ENCODE results near the gene ZBTB40.

The ZBTB40 gene

DNA sequence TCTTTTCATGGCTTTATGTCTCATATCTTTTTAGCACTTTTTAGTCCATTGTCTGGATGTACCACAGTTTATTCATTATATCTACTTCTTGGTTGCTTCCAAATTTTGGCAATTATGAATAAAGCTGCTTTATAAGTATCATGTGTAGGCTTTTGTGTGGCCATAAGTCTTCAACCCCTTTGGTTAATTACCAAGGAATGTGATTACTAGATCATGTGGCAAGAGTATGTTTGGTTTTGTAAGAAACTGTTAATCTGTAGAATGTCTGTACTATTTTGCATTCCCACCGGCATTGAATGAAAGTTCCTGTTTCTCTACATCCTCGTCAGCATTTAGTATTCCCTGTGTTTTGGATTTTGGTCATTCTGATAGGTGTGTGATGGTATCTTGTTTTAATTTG lies 31.5 kb downstream of the ZBTB40 start:
- TF ChIP-seq SPI1 (IDR thresholded peaks at IDR 0.05; ENCODE audit: low read depth, low read length) = no peak
- no peak for TF ChIP-seq POLR2AphosphoS5 (IDR thresholded peaks at IDR 0.05; ENCODE audit: low read depth, low read length)
- TF ChIP-seq POLR2A (IDR thresholded peaks at IDR 0.05; ENCODE audit: low read depth, low read length) = no peak
- no peak for TF ChIP-seq TAF1 (IDR thresholded peaks at IDR 0.05; ENCODE audit: low read depth, low read length)
- no peak for TF ChIP-seq POU2F2 (IDR thresholded peaks at IDR 0.05; ENCODE audit: low read depth, low read length)
- TF ChIP-seq PAX5 (IDR thresholded peaks at IDR 0.05; ENCODE audit: insufficient read depth, low read length, severe bottlenecking) = no peak
- FAIRE-seq (no peak), DNase-seq (ENCODE audit: insufficient read length, low spot score) (no peak)

DNA sequence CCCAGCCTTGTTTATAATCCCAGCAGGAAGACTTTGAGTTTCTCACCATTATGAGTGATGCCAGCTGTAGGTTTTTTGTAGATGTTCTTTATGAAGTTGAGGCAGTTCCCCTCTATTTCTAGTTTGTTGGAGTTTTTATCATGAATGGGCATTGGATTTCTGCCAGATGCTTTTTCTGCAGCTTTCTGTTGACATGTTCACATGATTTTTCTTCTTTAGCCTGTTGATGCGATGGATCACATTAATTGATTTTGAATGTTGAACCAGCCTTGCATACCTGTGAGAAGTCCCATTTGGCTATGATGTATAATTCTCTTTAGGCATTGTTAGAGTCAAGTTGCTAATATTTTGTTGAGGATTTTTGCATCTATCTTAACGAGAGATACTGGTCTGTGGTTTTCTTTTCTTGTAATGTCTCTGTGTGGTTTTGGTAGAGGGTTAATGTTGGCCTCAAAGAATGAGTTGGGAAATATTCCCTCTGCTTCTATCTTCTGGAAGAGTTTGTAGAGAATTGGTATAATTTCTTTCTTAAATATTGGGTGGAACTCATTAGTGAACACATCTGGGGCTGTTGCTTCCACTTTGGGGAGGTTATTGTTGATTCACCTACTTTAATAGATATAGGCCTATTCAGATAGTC lies 33.2 kb downstream of the ZBTB40 start:
- TF ChIP-seq POLR2A (IDR thresholded peaks at IDR 0.05; ENCODE audit: low read depth, low read length) = no peak
- no peak for TF ChIP-seq TAF1 (IDR thresholded peaks at IDR 0.05; ENCODE audit: low read depth, low read length)
- TF ChIP-seq POLR2AphosphoS5 (IDR thresholded peaks at IDR 0.05; ENCODE audit: low read depth, low read length) = no peak
- no peak for TF ChIP-seq POU2F2 (IDR thresholded peaks at IDR 0.05; ENCODE audit: low read depth, low read length)
- DNase-seq (ENCODE audit: insufficient read length, low spot score) (no peak), FAIRE-seq (no peak)

DNA sequence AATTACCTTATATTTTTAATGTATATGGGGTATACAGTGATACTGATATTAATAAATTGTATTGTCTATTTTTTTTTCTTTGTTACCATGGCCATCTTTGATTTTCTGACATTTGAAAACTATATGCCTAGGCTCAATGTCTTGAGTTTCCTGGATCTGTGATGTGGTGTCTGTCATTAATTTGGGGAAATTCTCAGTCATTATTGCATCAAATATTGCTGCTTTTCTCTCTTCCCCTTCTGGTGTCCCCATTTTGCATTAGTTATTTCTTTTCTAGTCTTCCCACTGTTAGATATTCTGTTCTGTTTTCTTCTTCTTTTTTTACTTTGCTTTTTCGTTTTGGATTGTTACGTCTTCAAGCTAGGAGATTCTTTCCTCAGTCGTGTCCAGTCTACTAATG lies 33.8 kb downstream of the ZBTB40 start:
- DNase-seq (ENCODE audit: insufficient read length, low spot score) = no peak
- TF ChIP-seq SPI1 (IDR thresholded peaks at IDR 0.05; ENCODE audit: low read depth, low read length) (no peak), POLR2AphosphoS5 (IDR thresholded peaks at IDR 0.05; ENCODE audit: low read depth, low read length) (no peak), POLR2A (IDR thresholded peaks at IDR 0.05; ENCODE audit: low read depth, low read length) (no peak), TAF1 (IDR thresholded peaks at IDR 0.05; ENCODE audit: low read depth, low read length) (no peak), PAX5 (IDR thresholded peaks at IDR 0.05; ENCODE audit: insufficient read depth, low read length, severe bottlenecking) (no peak), POU2F2 (IDR thresholded peaks at IDR 0.05; ENCODE audit: low read depth, low read length) (no peak)
- FAIRE-seq = no peak

DNA sequence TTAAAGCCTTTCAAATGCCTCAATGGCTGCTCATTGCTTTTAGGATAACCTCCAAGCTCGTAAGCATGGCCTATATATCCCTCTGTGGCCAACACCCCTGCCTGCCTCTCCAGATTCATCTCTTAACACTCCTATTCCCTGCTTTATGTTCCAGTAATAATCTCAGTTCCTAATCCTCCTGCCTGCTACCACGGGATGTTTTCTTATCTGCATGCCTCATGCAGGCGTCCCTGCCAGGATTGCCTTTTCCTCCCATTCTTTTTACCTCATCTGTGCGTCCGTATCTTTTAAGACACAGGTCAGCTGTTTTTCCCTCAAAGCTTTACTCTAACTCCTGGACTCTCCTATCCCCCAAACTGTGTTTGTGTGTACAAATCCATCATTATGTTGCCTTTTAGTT lies 36.1 kb downstream of the ZBTB40 start:
- TF ChIP-seq SPI1 (IDR thresholded peaks at IDR 0.05; ENCODE audit: low read depth, low read length) (no peak), POLR2A (IDR thresholded peaks at IDR 0.05; ENCODE audit: low read depth, low read length) (no peak), POU2F2 (IDR thresholded peaks at IDR 0.05; ENCODE audit: low read depth, low read length) (no peak), PAX5 (IDR thresholded peaks at IDR 0.05; ENCODE audit: insufficient read depth, low read length, severe bottlenecking) (no peak), POLR2AphosphoS5 (IDR thresholded peaks at IDR 0.05; ENCODE audit: low read depth, low read length) (no peak), TAF1 (IDR thresholded peaks at IDR 0.05; ENCODE audit: low read depth, low read length) (no peak)
- FAIRE-seq (no peak), DNase-seq (ENCODE audit: insufficient read length, low spot score) (no peak)

DNA sequence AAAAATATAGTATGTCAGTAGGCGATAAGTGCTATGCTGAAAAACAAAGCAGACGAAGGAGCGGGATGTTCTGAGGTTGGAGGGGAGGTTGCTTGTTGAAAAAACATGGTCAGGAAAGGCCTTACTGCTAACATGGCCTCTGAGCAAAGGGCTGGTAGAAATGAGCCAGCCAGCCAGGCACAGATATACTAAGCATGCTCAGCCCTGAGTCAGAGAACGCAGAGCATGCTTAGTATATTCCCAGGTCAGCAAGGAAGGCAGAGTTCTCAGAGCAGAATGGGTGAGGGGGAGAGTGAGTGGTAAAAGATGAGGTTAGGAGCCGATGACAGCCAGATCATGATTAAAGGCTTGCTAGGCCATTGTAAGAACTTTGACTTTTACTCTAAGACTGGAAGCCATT lies 36.7 kb downstream of the ZBTB40 start:
- TF ChIP-seq POLR2AphosphoS5 (IDR thresholded peaks at IDR 0.05; ENCODE audit: low read depth, low read length) = no peak
- TF ChIP-seq PAX5 (IDR thresholded peaks at IDR 0.05; ENCODE audit: insufficient read depth, low read length, severe bottlenecking) = no peak
- no peak for TF ChIP-seq POU2F2 (IDR thresholded peaks at IDR 0.05; ENCODE audit: low read depth, low read length)
- TF ChIP-seq TAF1 (IDR thresholded peaks at IDR 0.05; ENCODE audit: low read depth, low read length) = no peak
- TF ChIP-seq SPI1 (IDR thresholded peaks at IDR 0.05; ENCODE audit: low read depth, low read length) = no peak
- TF ChIP-seq POLR2A (IDR thresholded peaks at IDR 0.05; ENCODE audit: low read depth, low read length) = no peak
- DNase-seq (ENCODE audit: insufficient read length, low spot score) (no peak), FAIRE-seq (no peak)

DNA sequence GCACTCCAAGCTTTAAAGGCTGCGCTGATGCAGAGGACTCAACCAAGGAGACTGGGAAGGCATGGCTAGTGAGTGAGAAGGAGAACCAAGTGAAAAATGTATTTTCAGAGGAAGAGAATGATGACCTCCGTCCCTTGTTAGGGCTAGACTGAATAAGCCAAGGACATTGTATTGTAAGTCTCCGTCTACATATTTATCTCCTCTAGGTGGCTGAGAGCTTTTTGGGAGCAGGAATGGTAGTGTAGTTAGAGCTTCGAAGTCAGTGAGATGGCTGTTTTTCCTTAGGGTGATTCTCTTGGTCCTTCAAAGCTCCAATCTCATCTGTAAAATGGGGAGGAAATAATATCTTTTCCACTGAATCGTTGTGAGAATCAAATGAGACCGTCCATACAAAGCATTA lies 37.6 kb downstream of the ZBTB40 start:
- TF ChIP-seq SPI1 (IDR thresholded peaks at IDR 0.05; ENCODE audit: low read depth, low read length) = no peak
- TF ChIP-seq POLR2AphosphoS5 (IDR thresholded peaks at IDR 0.05; ENCODE audit: low read depth, low read length) = no peak
- TF ChIP-seq TAF1 (IDR thresholded peaks at IDR 0.05; ENCODE audit: low read depth, low read length) = no peak
- TF ChIP-seq PAX5 (IDR thresholded peaks at IDR 0.05; ENCODE audit: insufficient read depth, low read length, severe bottlenecking) = no peak
- no peak for TF ChIP-seq POLR2A (IDR thresholded peaks at IDR 0.05; ENCODE audit: low read depth, low read length)
- no peak for TF ChIP-seq POU2F2 (IDR thresholded peaks at IDR 0.05; ENCODE audit: low read depth, low read length)
- DNase-seq (ENCODE audit: insufficient read length, low spot score) (no peak), FAIRE-seq (no peak)

DNA sequence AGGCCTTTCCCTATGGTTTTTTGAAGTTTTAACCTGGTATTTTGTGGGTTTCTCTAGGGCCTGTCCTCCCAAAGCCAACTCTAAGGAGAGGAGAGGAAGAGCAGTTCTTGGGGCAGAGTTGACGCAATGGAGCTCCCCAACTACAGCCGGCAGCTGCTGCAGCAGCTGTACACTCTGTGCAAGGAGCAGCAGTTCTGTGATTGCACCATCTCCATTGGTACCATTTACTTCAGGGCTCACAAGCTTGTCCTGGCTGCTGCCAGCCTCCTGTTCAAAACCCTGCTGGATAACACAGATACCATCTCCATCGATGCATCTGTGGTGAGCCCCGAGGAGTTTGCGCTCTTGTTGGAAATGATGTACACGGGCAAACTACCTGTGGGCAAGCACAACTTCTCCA lies 38.2 kb downstream of the ZBTB40 start:
- FAIRE-seq = no peak
- no peak for TF ChIP-seq PAX5 (IDR thresholded peaks at IDR 0.05; ENCODE audit: insufficient read depth, low read length, severe bottlenecking)
- no peak for DNase-seq (ENCODE audit: insufficient read length, low spot score)

DNA sequence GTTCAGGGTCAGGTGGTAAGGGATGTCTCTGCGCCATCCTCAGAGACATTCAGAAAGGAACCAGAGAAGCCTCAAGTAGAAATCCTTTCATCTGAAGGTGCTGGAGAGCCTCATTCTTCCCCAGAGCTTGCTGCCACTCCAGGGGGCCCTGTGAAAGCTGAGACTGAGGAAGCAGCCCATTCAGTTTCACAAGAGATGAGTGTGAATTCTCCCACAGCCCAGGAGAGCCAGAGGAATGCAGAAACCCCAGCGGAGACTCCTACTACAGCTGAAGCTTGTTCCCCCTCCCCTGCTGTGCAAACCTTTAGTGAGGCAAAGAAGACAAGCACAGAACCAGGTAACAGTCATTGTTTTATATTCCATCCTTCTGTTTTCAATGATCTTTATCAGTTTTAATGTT lies 38.7 kb downstream of the ZBTB40 start:
- no peak for FAIRE-seq
- no peak for DNase-seq (ENCODE audit: insufficient read length, low spot score)
- TF ChIP-seq SPI1 (IDR thresholded peaks at IDR 0.05; ENCODE audit: low read depth, low read length) (no peak), POU2F2 (IDR thresholded peaks at IDR 0.05; ENCODE audit: low read depth, low read length) (no peak), POLR2A (IDR thresholded peaks at IDR 0.05; ENCODE audit: low read depth, low read length) (no peak), PAX5 (IDR thresholded peaks at IDR 0.05; ENCODE audit: insufficient read depth, low read length, severe bottlenecking) (no peak), TAF1 (IDR thresholded peaks at IDR 0.05; ENCODE audit: low read depth, low read length) (no peak), POLR2AphosphoS5 (IDR thresholded peaks at IDR 0.05; ENCODE audit: low read depth, low read length) (no peak)

DNA sequence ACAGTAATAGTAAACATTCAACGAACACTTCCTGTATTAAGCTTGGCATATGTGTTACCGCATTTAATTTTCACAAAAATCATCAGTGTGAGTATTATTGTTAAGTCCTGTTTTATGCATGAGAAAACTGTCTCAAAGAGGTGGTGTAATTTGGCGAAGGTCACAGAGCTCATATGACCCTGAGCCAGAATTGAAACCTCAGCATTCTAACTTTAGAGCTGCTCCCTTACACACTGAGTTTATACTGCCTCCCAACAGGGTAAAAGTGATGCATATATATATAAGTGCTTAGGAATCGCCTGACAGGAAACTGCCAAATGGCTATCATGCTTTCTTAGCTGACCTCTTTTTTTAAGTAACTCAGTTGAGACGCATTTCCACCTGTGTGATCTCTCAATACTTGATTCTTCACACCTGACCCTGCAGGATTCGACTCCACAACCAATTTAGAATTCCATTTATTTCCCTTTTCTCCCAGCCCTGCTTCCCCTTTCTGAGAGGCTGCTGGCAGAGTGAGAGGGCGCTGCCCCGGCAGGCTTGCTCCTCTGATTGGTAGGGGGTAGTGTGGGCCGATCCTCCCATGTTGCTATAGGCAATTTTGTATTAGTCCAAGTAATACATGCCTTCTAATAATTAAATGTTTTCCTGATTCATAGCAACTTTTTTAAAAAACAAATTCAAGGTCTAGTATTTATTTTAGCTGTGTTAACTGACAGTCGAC lies 40.5 kb downstream of the ZBTB40 start:
- no peak for FAIRE-seq
- DNase-seq (ENCODE audit: insufficient read length, low spot score) = no peak
- no peak for TF ChIP-seq POLR2A (IDR thresholded peaks at IDR 0.05; ENCODE audit: low read depth, low read length)
- TF ChIP-seq POLR2AphosphoS5 (IDR thresholded peaks at IDR 0.05; ENCODE audit: low read depth, low read length) = no peak
- no peak for TF ChIP-seq TAF1 (IDR thresholded peaks at IDR 0.05; ENCODE audit: low read depth, low read length)
- no peak for TF ChIP-seq PAX5 (IDR thresholded peaks at IDR 0.05; ENCODE audit: insufficient read depth, low read length, severe bottlenecking)
- TF ChIP-seq POU2F2 (IDR thresholded peaks at IDR 0.05; ENCODE audit: low read depth, low read length) = no peak
- TF ChIP-seq SPI1 (IDR thresholded peaks at IDR 0.05; ENCODE audit: low read depth, low read length) = no peak

DNA sequence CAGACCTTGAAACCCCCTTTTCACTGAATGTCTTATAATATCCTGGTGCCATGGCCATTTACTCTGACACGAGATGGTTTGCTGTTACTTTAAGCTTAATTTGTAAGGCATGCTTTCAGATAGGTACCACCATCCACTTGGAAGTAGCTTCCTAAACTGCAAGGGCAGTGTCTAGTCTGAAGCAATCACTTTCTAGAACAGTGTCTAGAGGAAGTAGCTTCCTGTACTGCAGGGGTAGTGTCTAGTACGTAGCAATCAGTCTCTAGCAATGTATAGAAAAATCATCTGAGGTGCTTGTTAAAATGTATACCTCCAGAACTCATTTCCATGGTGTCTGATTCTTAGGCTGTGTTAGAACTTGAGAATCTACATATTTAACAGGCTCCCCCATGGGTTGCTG lies 42.5 kb downstream of the ZBTB40 start:
- no peak for DNase-seq (ENCODE audit: insufficient read length, low spot score)
- no peak for FAIRE-seq
- TF ChIP-seq POU2F2 (IDR thresholded peaks at IDR 0.05; ENCODE audit: low read depth, low read length) (no peak), POLR2AphosphoS5 (IDR thresholded peaks at IDR 0.05; ENCODE audit: low read depth, low read length) (no peak), PAX5 (IDR thresholded peaks at IDR 0.05; ENCODE audit: insufficient read depth, low read length, severe bottlenecking) (no peak), SPI1 (IDR thresholded peaks at IDR 0.05; ENCODE audit: low read depth, low read length) (no peak), TAF1 (IDR thresholded peaks at IDR 0.05; ENCODE audit: low read depth, low read length) (no peak), POLR2A (IDR thresholded peaks at IDR 0.05; ENCODE audit: low read depth, low read length) (no peak)

Data from GM12891 (cell line).